ENCODE results near the gene GRID2.
A peak's percentile ranks its signal among the peaks of the same experiment; 100 is the strongest.

DNA sequence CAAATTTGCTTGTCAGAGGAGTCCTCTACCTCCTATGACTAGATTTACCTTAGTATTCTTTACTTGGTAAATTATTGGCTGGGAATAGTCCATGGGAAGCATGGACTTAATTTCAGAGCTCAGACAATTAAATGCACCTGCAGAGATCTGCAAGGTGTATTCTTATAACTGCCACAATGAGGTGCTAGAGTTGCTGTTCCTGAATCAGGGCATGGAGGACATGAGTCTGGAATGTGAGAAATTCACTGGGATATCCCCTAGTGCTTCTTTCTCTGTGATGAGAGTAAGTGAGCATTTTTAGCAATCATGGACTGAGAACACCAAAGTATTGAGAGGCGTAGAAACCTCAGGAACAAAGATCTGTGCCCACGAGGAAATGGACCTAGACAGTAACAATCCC, 32.9 kb upstream of the GRID2 start:
- TF ChIP-seq, protein P1, sequence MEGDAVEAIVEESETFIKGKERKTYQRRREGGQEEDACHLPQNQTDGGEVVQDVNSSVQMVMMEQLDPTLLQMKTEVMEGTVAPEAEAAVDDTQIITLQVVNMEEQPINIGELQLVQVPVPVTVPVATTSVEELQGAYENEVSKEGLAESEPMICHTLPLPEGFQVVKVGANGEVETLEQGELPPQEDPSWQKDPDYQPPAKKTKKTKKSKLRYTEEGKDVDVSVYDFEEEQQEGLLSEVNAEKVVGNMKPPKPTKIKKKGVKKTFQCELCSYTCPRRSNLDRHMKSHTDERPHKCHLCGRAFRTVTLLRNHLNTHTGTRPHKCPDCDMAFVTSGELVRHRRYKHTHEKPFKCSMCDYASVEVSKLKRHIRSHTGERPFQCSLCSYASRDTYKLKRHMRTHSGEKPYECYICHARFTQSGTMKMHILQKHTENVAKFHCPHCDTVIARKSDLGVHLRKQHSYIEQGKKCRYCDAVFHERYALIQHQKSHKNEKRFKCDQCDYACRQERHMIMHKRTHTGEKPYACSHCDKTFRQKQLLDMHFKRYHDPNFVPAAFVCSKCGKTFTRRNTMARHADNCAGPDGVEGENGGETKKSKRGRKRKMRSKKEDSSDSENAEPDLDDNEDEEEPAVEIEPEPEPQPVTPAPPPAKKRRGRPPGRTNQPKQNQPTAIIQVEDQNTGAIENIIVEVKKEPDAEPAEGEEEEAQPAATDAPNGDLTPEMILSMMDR (IDR thresholded peaks at IDR 0.05) = peak; percentile 53
- TF ChIP-seq EZH2phosphoT487 (IDR thresholded peaks at IDR 0.05) (no peak), EZH2 (IDR thresholded peaks at IDR 0.05) (no peak)
